ENCODE data around the gene DNM3.
A peak's percentile ranks its signal among the peaks of the same experiment; 100 is the strongest.
"Not testable (repeated sequence)": the region's sequence is repeated elsewhere in the genome, so short reads cannot be mapped to it uniquely, and the experiment has no call there.

Gene DNM3

GRCh38 chr1:172024944-172025738, 183.8 kb downstream of the DNM3 start:
- DNase-seq (ENCODE audit: low read depth in 2 of 2), result not testable (repeated sequence)

- DNase-seq (ENCODE audit: low read depth in 2 of 2), result no peak
Observed at GRCh38 chr1:172040466-172040865, 199.2 kb downstream of the DNM3 start.

- no peak for DNase-seq (ENCODE audit: low read depth in 2 of 2)
Observed at GRCh38 chr1:172041102-172041501, 199.8 kb downstream of the DNM3 start.

GRCh38 chr1:172041742-172042141, 200.4 kb downstream of the DNM3 start:
- DNase-seq (ENCODE audit: low read depth in 2 of 2), result no peak

GRCh38 chr1:172043900-172044299, 202.6 kb downstream of the DNM3 start:
- no peak for DNase-seq (ENCODE audit: low read depth in 2 of 2)

GRCh38 chr1:172051898-172052297, 210.6 kb downstream of the DNM3 start:
- DNase-seq (ENCODE audit: low read depth in 2 of 2), result no peak

- DNase-seq (ENCODE audit: low read depth in 2 of 2), result no peak
Observed at GRCh38 chr1:172054172-172054571, 212.9 kb downstream of the DNM3 start.

GRCh38 chr1:172055816-172056419, 214.6 kb downstream of the DNM3 start:
- not testable (repeated sequence) for DNase-seq (ENCODE audit: low read depth in 2 of 2)

GRCh38 chr1:172068334-172068733, 227.0 kb downstream of the DNM3 start:
- no peak for DNase-seq (ENCODE audit: low read depth in 2 of 2)

GRCh38 chr1:172069051-172069450, 227.8 kb downstream of the DNM3 start:
- no peak for DNase-seq (ENCODE audit: low read depth in 2 of 2)

GRCh38 chr1:172069534-172069933, 228.2 kb downstream of the DNM3 start:
- DNase-seq (ENCODE audit: low read depth in 2 of 2), result no peak

- no peak for DNase-seq (ENCODE audit: low read depth in 2 of 2)
Observed at GRCh38 chr1:172070055-172070454, 228.8 kb downstream of the DNM3 start.

GRCh38 chr1:172071746-172072145, 230.4 kb downstream of the DNM3 start:
- DNase-seq (ENCODE audit: low read depth in 2 of 2), result no peak

- DNase-seq (ENCODE audit: low read depth in 2 of 2), result not testable (repeated sequence)
Observed at GRCh38 chr1:172079859-172080258, 238.6 kb downstream of the DNM3 start.

- no peak for DNase-seq (ENCODE audit: low read depth in 2 of 2)
Observed at GRCh38 chr1:172083191-172083590, 241.9 kb downstream of the DNM3 start.

- DNase-seq (ENCODE audit: low read depth in 2 of 2), result no peak
Observed at GRCh38 chr1:172084876-172085275, 243.6 kb downstream of the DNM3 start.

- DNase-seq (ENCODE audit: low read depth in 2 of 2), result no peak
Observed at GRCh38 chr1:172085317-172085716, 244.0 kb downstream of the DNM3 start.

GRCh38 chr1:172086137-172086536, 244.8 kb downstream of the DNM3 start:
- DNase-seq (ENCODE audit: low read depth in 2 of 2), result no peak

- no peak for DNase-seq (ENCODE audit: low read depth in 2 of 2)
Observed at GRCh38 chr1:172088256-172088655, 247.0 kb downstream of the DNM3 start.

GRCh38 chr1:172089768-172090510, 248.6 kb downstream of the DNM3 start:
- peak; percentile 11 to 26 for DNase-seq (ENCODE audit: low read depth in 2 of 2)

- DNase-seq (ENCODE audit: low read depth in 2 of 2), result no peak
Observed at GRCh38 chr1:172090511-172090817, 249.2 kb downstream of the DNM3 start.

GRCh38 chr1:172095846-172096245, 254.5 kb downstream of the DNM3 start:
- DNase-seq (ENCODE audit: low read depth in 2 of 2), result no peak

GRCh38 chr1:172105230-172105629, 263.9 kb downstream of the DNM3 start:
- no peak for DNase-seq (ENCODE audit: low read depth in 2 of 2)
